Type B pancreatic cell (in vitro differentiated cells): Measurements from ENCODE around the gene RBM19. TPM values are rescaled to one million over a fixed set of nuclear protein-coding genes. Genes with fewer than 3 reads are reported as not detected.

Experiments used
- DNase-seq: peaks from one replicate; pipeline ENCODE4 v3.0.0; 2021; ENCODE audit warnings: mixed read lengths; ENCODE audit not compliant: unreplicated experiment; ENCODE audit errors: extremely low spot score
- H3K27ac Mint-ChIP-seq: 2 replicates; pipeline ENCODE4 v1.8.0; 2021; ENCODE audit warnings: mild to moderate bottlenecking, mixed read lengths
- H3K27me3 Mint-ChIP-seq: 2 replicates; pipeline ENCODE4 v1.8.0; 2021; ENCODE audit warnings: mixed read lengths
- H3K36me3 Mint-ChIP-seq: 2 replicates; pipeline ENCODE4 v1.8.0; 2021; ENCODE audit warnings: mixed read lengths
- H3K4me1 Mint-ChIP-seq: one replicate; pipeline ENCODE4 v1.8.0; 2021; ENCODE audit warnings: mixed read lengths; ENCODE audit not compliant: unreplicated experiment
- H3K4me3 Mint-ChIP-seq: 2 replicates; pipeline ENCODE4 v1.8.0; 2021; ENCODE audit warnings: mild to moderate bottlenecking, mixed read lengths
- H3K9me3 Mint-ChIP-seq: 2 replicates; pipeline ENCODE4 v1.8.0; 2021; ENCODE audit warnings: mixed read lengths
- total RNA-seq: library from RNA; stranded (reverse); gene quantifications from 2 replicates; pipeline ENCODE4 v1.2.1, GENCODE V29; 2021; ENCODE audit warnings: low replicate concordance
- TF ChIP-seq, protein P1 (sequence below): fragments of 200-600 bp; sonication (generic); conservative IDR thresholded peaks from 2 replicates; pipeline ENCODE4 v1.5.0; 2021; ENCODE audit warnings: antibody characterized with exemption, mild to moderate bottlenecking

RBM19 gene
- total RNA-seq, 1 donor from 2014 or later: 37.8 TPM

DNA sequence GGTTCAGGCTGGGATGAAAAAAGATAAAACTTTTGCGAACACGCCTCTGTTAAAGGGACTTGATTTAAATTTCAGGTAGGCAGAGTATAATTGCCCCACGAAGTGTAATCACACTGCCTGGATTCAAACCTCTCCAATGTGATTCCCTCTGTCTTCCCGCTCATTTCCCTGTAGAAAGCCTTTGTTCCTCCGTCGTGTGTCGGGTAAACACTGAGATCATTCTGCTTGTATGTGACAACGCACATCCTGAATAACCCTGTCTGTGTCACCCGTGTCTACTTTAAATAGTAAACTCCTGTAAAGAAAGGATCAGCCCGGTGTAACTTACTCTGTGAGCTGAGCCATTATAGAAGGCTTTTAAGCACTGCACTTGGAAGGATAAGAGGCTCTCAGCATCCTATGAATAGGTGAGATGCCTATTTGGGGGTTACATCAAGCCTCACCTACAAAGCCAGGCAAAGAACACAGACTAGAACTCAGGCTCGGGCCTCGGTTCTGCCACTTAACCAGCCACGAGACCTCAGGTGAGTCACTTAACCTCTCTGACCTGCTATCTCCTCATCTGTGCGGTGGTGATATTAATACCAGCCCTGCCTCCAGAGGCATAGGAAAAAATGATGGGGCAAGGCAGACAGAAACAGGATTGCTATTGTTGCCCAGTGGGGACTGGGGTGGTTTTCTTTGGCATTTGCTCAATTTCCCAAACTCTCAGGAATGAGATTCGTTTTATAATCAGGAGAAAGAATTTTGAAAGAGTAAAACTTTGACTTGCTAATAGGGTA is 74.2 kb downstream of the RBM19 start:
- H3K36me3 Mint-ChIP-seq: no peaks in the 10 kb centered on the region
- no peaks in the 10 kb centered on the region for H3K27me3 Mint-ChIP-seq
- H3K9me3 Mint-ChIP-seq: no peaks in the 10 kb centered on the region
- H3K4me1 Mint-ChIP-seq: peaks cover 19% of the 10 kb centered on the region
- H3K4me3 Mint-ChIP-seq: no peak overlapping the region
- no peak overlapping the region for H3K27ac Mint-ChIP-seq
- TF ChIP-seq, protein P1, sequence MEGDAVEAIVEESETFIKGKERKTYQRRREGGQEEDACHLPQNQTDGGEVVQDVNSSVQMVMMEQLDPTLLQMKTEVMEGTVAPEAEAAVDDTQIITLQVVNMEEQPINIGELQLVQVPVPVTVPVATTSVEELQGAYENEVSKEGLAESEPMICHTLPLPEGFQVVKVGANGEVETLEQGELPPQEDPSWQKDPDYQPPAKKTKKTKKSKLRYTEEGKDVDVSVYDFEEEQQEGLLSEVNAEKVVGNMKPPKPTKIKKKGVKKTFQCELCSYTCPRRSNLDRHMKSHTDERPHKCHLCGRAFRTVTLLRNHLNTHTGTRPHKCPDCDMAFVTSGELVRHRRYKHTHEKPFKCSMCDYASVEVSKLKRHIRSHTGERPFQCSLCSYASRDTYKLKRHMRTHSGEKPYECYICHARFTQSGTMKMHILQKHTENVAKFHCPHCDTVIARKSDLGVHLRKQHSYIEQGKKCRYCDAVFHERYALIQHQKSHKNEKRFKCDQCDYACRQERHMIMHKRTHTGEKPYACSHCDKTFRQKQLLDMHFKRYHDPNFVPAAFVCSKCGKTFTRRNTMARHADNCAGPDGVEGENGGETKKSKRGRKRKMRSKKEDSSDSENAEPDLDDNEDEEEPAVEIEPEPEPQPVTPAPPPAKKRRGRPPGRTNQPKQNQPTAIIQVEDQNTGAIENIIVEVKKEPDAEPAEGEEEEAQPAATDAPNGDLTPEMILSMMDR: no peak
- DNase-seq: no peak

DNA sequence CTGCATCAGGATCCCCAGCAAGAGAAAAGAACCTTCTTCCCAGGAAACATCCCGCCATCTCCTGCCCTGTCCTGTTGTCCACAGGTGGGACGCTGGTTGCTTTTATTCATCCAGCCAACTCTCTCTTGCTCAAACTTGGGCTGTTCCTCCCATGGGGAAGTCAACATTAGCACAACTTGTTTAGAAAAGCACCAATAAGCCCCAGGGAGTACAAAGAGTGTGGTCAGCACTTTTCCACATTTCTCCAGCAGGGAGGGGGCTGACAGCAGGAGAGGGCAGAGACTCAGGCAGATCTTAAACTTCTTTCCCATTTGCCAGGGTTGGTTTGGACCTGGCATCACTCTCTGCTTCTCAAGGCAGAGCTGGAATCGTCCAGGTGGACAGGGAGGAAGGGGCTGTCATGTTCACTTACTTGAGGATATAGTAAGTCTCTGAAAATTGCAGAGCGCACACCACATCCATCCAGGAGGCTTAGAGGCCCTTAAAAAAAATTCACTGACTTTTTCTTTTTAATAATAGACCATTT is 74.9 kb downstream of the RBM19 start:
- Mint-ChIP-seq H3K4me3 (no peak overlapping the region), H3K27me3 (no peaks in the 10 kb centered on the region), H3K36me3 (no peaks in the 10 kb centered on the region), H3K4me1 (peaks cover 19% of the 10 kb centered on the region), H3K9me3 (no peaks in the 10 kb centered on the region), H3K27ac (no peak overlapping the region)
- no peak for DNase-seq
- TF ChIP-seq, protein P1: no peak

DNA sequence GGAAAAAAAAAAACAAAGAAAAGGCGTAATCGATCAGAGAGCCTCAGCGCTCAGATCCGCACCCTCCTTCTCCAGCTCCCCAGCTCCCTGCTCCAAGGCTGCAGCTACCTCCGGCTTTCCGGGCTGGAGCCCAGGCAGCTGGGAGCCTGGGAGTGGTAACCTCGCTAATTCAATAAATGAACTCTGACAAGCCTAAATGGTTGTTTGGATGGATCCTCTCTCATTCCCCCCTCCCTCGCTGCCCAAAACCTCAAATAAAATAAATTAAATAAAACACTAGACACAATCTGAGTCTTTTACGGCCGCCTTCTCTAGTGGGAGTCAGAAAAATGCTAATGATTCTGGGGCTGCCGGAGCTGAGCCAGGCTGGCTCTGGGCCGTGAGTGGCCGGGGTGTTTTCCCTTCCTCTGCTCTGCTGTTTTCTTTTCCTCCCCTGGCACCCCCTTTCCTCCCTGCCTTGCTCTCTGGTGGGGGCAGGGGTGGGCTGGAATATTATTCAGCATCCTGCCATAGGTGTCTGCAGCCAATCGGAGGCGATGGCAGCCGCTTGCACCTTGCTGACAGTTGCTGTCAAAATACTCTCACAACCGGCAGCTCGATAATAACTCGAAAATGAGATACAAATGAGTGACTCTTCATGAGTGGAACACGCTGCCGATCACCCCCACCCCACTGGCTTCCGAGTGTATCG is 76.1 kb downstream of the RBM19 start:
- Mint-ChIP-seq H3K27me3 (no peaks in the 10 kb centered on the region), H3K4me3 (no peak overlapping the region), H3K36me3 (peaks cover 4% of the 10 kb centered on the region), H3K27ac (no peak overlapping the region), H3K4me1 (peaks cover 19% of the 10 kb centered on the region), H3K9me3 (peaks cover 3% of the 10 kb centered on the region)
- TF ChIP-seq, protein P1: no peak
- DNase-seq: no peak

DNA sequence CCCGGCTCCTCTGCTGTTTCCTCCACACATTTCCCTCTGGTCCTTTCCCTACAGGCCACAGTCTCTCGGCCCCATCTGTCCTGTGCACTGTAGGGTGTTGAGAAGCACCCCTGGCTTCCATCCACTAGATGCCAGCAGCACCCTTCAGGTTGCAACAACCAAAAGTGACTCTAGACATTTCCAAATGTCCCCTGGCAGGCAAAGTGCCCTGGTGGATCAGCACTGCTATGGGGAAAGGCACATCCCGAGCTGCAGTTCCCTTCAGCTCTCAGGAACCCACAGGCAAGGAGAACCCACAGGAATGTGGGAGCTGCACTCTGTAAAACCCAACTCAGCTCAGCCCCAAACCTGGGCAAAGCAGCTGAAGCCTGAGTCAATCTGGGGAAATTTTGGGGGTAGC is 77.0 kb downstream of the RBM19 start:
- Mint-ChIP-seq H3K36me3 (peaks cover 7% of the 10 kb centered on the region), H3K9me3 (peaks cover 7% of the 10 kb centered on the region)

DNA sequence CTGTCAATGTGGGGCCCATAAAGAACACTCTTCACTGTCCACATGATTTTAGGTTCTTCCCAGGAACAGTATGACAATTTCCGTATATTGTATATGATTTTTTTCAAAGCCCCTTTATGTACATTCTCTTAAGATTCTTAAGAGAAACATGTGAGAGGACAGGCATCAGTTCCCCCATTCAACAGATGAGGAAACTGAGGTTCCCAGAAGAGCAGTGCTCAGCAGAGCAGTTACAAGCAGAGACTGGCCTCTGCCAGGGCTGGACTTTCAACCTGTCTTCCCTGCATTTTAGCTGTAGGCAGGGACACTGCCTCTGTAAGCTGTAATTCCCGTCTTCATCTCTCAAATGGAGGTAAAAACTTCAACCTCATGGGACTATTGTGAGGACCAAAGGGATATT is 77.7 kb downstream of the RBM19 start:
- Mint-ChIP-seq H3K27ac (no peak overlapping the region), H3K9me3 (peaks cover 7% of the 10 kb centered on the region), H3K36me3 (peaks cover 7% of the 10 kb centered on the region), H3K4me3 (no peak overlapping the region), H3K4me1 (peaks cover 19% of the 10 kb centered on the region), H3K27me3 (no peaks in the 10 kb centered on the region)
- TF ChIP-seq, protein P1: no peak
- no peak for DNase-seq

More for the DNA sequence above, 77.0 kb downstream of the RBM19 start:
- no peak overlapping the region for H3K4me3 Mint-ChIP-seq
- no peaks in the 10 kb centered on the region for H3K27me3 Mint-ChIP-seq
- DNase-seq: no peak
- H3K27ac Mint-ChIP-seq: no peak overlapping the region
- H3K4me1 Mint-ChIP-seq: peaks cover 19% of the 10 kb centered on the region
- TF ChIP-seq, protein P1: no peak
